Transverse colon (tissue), 3 donors: ENCODE results near the gene ADCY4.

ENCODE experiments used
- CTCF ChIP-seq, 5 experiments: fragments of 200-600 bp in 3 of 5; fragments of 450-650 bp in 2 of 5; sonication (generic) in 3 of 5; IDR thresholded peaks; 1 replicate in 2 of 5; 2 replicates in 3 of 5; pipeline ENCODE4 v1.5.1; 2016 to 2017; ENCODE audit warnings: antibody characterized with exemption in 5 of 5, inconsistent platforms in 3 of 5, mild to moderate bottlenecking in 2 of 5, moderate library complexity in 1 of 5
- EP300 ChIP-seq: sonication (generic); formaldehyde crosslinking; IDR thresholded peaks from one replicate; pipeline ENCODE4 v1.6.1; 2017; ENCODE audit warnings: antibody characterized with exemption, low read depth
- POLR2A ChIP-seq: fragments of 450-650 bp; IDR thresholded peaks from one replicate; pipeline ENCODE4 v1.6.1; 2016; ENCODE audit warnings: antibody characterized with exemption, mild to moderate bottlenecking, moderate library complexity

GRCh38 chr14:24324024-24324423 is 10.8 kb downstream of the ADCY4 start:
- TF ChIP-seq CTCF (IDR thresholded peaks at IDR 0.05) = no peak
- no peak for TF ChIP-seq EP300
- TF ChIP-seq POLR2A = no peak
